Activated T-cell treated with anti-CD3 and anti-CD28 coated beads for 48 hours (primary cell): Measurements from ENCODE around the gene ADH4.
"Not testable (repeated sequence)": the region's sequence is repeated elsewhere in the genome, so short reads cannot be mapped to it uniquely, and the experiment has no call there.

Experiments
- DNase-seq: peaks from one replicate; pipeline ENCODE4 v3.0.0-alpha.2; 2020; ENCODE audit warnings: low read depth

The ADH4 gene

GRCh38 chr4:99144070-99144469, at the start of gene ADH4:
Gene ADH4, minus strand, starts transcription at chr4:99144297. Its CDS starts 75 bp downstream, at chr4:99144222.
- DNase-seq: no peak

GRCh38 chr4:99190336-99190735, 46.2 kb upstream of the ADH4 start:
- DNase-seq: no peak

DNA sequence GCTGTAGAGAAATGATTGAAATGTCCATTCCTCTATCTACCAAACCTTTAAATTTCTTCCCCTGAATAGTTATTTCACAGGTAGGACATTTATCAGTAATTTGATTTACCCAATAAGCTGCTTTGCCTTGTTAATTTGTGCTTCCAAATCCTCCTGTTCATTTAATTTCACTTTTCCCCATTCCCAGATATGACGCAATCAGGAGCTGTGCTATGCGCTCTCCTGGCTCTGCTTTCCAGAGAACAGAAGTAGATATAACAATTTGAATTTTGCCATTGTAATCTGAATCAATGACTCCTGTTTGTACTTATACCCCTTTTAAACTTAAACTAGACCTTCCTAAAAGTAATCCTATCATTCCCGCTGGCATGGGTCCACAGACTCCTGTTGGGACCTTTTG, 45.8 kb upstream of the ADH4 start:
- DNase-seq: not testable (repeated sequence)

GRCh38 chr4:99186029-99186428, 41.9 kb upstream of the ADH4 start:
- no peak for DNase-seq

DNA sequence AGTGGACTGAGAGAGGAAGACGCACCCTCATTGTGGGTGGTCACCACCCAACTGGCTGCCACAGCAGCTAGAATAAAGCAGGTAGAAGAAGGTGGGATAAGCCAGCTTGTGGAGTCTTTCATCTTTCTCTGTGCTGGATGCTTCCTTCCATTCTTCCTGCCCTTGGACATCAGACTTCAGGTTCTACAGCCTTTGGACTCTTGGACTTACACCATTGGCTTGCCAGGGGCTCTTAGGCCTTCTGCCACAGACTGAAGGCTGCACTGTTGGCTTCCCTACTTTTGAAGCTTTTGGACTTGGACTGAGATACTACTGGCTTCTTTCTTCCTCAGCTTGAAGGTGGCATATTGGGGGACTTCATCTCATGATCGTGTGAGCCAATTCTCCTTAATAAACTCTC, 41.5 kb upstream of the ADH4 start:
- DNase-seq: no peak

GRCh38 chr4:99180382-99181070, 36.4 kb upstream of the ADH4 start:
- no peak for DNase-seq

DNA sequence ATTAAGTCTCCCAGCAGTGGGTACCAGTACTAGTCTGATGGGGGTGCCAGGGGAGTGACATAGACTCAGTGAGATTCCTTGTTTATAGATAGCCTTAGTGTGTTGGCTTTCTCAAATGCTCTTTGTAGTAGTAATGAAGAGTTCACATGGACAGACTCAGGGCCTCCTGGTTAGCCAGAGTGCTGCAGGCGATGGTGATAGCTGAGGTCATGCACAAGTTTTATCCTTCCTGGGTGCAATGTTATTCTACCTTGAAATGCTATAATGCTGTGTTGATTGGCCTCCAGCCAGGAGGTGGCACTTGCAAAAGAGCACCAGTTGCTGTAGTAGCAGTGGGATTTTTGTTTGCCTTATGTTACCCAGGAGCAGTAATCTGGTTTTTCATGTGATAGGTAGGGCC, 35.5 kb upstream of the ADH4 start:
- no peak for DNase-seq

- DNase-seq: no peak
Observed at GRCh38 chr4:99179178-99179577, 35.1 kb upstream of the ADH4 start.

GRCh38 chr4:99166544-99166943, 22.4 kb upstream of the ADH4 start:
- no peak for DNase-seq

DNA sequence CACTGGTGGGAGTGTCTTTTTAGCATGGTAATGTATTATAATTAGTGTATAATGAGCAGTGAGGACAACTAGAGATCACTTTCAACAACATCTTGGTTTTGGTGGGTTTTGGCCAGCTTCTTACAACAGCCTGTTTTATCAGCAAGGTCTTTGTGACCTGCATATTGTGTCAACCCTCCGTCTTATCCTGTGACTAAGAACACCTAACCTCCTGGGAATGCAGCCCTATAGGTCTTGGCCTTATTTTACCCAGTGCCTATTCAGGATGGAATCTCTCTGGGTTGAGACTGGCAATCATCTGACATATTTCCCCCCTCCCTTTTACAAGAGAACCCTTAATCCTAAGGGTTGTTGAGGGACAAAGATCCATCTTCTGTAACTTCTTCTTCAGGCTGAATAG, 21.9 kb upstream of the ADH4 start:
- DNase-seq: no peak

- no peak for DNase-seq
Observed at GRCh38 chr4:99161373-99162099, 17.4 kb upstream of the ADH4 start.

GRCh38 chr4:99159699-99160098, 15.6 kb upstream of the ADH4 start:
- no peak for DNase-seq

GRCh38 chr4:99157478-99157935, 13.4 kb upstream of the ADH4 start:
- no peak for DNase-seq

GRCh38 chr4:99156992-99157391, 12.9 kb upstream of the ADH4 start:
- DNase-seq: no peak

- no peak for DNase-seq
Observed at GRCh38 chr4:99154658-99155342, 10.7 kb upstream of the ADH4 start.

DNA sequence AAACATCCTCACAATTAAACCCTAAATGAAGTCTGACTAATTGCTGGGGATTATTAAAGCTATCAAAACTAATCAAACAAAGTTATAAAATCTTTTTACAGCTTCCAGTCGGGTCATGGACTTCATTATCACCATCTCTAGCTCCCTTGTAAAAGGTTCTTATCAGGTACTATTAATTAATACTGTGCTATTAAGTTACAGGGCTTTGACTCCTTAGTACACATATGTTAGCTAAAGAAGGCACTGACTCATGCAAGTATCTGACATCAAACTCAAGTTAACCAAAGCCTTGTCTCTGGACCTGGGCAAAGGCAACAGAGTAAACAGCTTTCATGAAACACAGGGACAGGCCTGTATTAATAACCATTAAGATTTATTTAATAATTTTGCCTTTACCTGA, 7.9 kb upstream of the ADH4 start:
- DNase-seq: no peak

GRCh38 chr4:99151452-99151851, 7.4 kb upstream of the ADH4 start:
- DNase-seq: no peak

- no peak for DNase-seq
Observed at GRCh38 chr4:99149426-99150019, 5.4 kb upstream of the ADH4 start.

DNA sequence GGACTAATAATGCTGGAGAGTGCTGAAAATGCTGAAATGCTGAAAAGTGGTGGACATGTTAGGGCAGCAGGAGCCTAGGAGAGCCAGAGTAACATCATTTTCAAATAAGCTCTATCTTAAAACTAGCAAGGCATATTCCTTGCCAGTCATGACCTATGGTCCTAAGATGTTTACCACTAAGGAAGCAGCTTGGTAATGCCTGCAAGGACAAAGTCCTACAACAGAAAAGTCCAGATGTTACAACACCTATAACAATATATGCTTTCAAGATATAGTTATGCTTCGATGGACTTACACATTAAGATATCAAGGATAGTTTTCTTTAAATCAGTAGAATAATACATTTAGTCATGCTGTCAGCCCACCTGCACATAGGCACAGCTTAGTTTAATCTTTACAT, 4.5 kb upstream of the ADH4 start:
- no peak for DNase-seq

GRCh38 chr4:99144587-99144986, 490 bp upstream of the ADH4 start:
- no peak for DNase-seq

DNA sequence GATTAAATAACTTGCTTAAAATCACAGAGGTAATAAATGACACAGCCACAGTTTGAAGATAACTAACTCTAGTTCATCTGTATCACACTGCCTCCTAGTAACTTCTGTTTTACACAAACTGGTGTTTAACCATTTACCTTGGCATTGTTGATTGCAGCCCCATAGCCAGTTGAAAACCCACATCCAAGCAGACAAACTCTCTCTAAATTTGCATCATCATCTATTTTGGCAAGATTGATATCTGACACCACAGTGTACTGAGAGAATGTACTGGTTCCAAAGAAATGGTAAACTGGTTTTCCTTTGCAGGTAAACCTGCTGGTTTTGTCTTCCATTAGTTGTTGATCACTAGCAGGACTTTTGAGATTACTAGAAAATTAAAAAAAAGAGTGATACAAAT, 7.8 kb downstream of the ADH4 start:
- DNase-seq: no peak

- DNase-seq: no peak
Observed at GRCh38 chr4:99135541-99136162, 8.4 kb downstream of the ADH4 start.
